Neuronal stem cell (in vitro differentiated cells): Measurements from ENCODE around the gene YPEL1.
"Not testable (repeated sequence)": the region's sequence is repeated elsewhere in the genome, so short reads cannot be mapped to it uniquely, and the experiment has no call there.

Source experiments
- DNase-seq: peaks from one replicate; pipeline ENCODE4 v3.0.0-alpha.2; 2013; ENCODE audit warnings: low spot score
- H2AFZ ChIP-seq: one replicate; pipeline ENCODE4 v1.6.1; 2013; ENCODE audit warnings: mild to moderate bottlenecking, low read length, inconsistent platforms
- H2AK5ac ChIP-seq: 2 replicates; pipeline ENCODE4 v1.6.1; 2013; ENCODE audit warnings: low read depth, mild to moderate bottlenecking, inconsistent platforms, low read length, moderate library complexity, mixed read lengths
- H2BK120ac ChIP-seq: 2 replicates; pipeline ENCODE4 v1.6.1; 2013; ENCODE audit warnings: low read depth, mild to moderate bottlenecking, inconsistent platforms, low read length, moderate library complexity, mixed read lengths
- H2BK12ac ChIP-seq: one replicate; pipeline ENCODE4 v1.6.1; 2013; ENCODE audit warnings: low read length, inconsistent platforms
- H2BK15ac ChIP-seq: 2 replicates; pipeline ENCODE4 v1.6.1; 2013; ENCODE audit warnings: mild to moderate bottlenecking, low read length, inconsistent platforms, mixed read lengths
- H2BK5ac ChIP-seq: one replicate; pipeline ENCODE4 v1.6.1; 2013; ENCODE audit warnings: inconsistent platforms, mild to moderate bottlenecking, low read length, moderate library complexity
- H3K14ac ChIP-seq: one replicate; pipeline ENCODE4 v1.6.1; 2013; ENCODE audit warnings: low read length, inconsistent platforms
- H3K18ac ChIP-seq: 2 replicates; pipeline ENCODE4 v1.6.1; 2013; ENCODE audit warnings: low read length, inconsistent platforms
- H3K23ac ChIP-seq: 2 replicates; pipeline ENCODE4 v1.6.1; 2013; ENCODE audit warnings: low read depth, mild to moderate bottlenecking, mixed read lengths, low read length, inconsistent platforms; ENCODE audit not compliant: poor library complexity
- H3K27ac ChIP-seq: replicated peaks from 3 replicates; pipeline ENCODE4 v1.5.1; 2013; ENCODE audit warnings: low read length, inconsistent platforms
- H3K27me3 ChIP-seq, 3 experiments: 2 replicates each; pipeline ENCODE4 v1.6.1; 2013; ENCODE audit warnings: low read length in 3 of 3, mild to moderate bottlenecking in 2 of 3, inconsistent platforms in 1 of 3, low read depth in 1 of 3, mixed read lengths in 1 of 3, moderate library complexity in 1 of 3; ENCODE audit not compliant: control insufficient read depth in 3 of 3, insufficient read depth in 3 of 3
- H3K36me3 ChIP-seq, 2 donors: replicated peaks in 1 of 2; 2 replicates each; pipeline ENCODE4 v1.6.1; 2013; ENCODE audit warnings: low read length in 2 of 2; ENCODE audit not compliant: control insufficient read depth in 2 of 2, insufficient read depth in 2 of 2
- H3K4ac ChIP-seq: 2 replicates; pipeline ENCODE4 v1.6.1; 2013; ENCODE audit warnings: inconsistent platforms, mild to moderate bottlenecking, low read length, moderate library complexity
- H3K4me1 ChIP-seq, 2 donors: 1 replicate in 1 of 2; 2 replicates in 1 of 2; pipeline ENCODE4 v1.6.1; 2013; ENCODE audit warnings: low read length in 2 of 2, low read depth in 1 of 2; ENCODE audit not compliant: control insufficient read depth in 2 of 2, insufficient read depth in 1 of 2
- H3K4me2 ChIP-seq: one replicate; pipeline ENCODE4 v1.6.1; 2013; ENCODE audit warnings: mild to moderate bottlenecking, low read length, inconsistent platforms; ENCODE audit not compliant: insufficient read depth, poor library complexity, severe bottlenecking
- H3K4me3 ChIP-seq, 2 donors: 2 replicates each; pipeline ENCODE4 v1.5.1; 2013; ENCODE audit warnings: low read length in 2 of 2, mild to moderate bottlenecking in 2 of 2, inconsistent platforms in 1 of 2, moderate library complexity in 1 of 2
- H3K79me1 ChIP-seq: one replicate; pipeline ENCODE4 v1.6.1; 2013; ENCODE audit warnings: low read depth, mild to moderate bottlenecking, inconsistent platforms, low read length, moderate library complexity
- H3K9ac ChIP-seq: one replicate; pipeline ENCODE4 v1.6.1; 2013; ENCODE audit warnings: mild to moderate bottlenecking, low read depth, low read length, inconsistent platforms; ENCODE audit not compliant: poor library complexity
- H3K9me3 ChIP-seq, 2 donors: replicated peaks in 1 of 2; 2 replicates each; pipeline versions ENCODE3 to v1.6.1; 2013; ENCODE audit warnings: low read length in 2 of 2, mild to moderate bottlenecking in 2 of 2, inconsistent platforms in 1 of 2, low read depth in 1 of 2, mixed read lengths in 1 of 2, moderate library complexity in 1 of 2; ENCODE audit not compliant: control insufficient read depth in 2 of 2, insufficient read depth in 1 of 2
- H4K8ac ChIP-seq: one replicate; pipeline ENCODE4 v1.6.1; 2013; ENCODE audit warnings: low read depth, mild to moderate bottlenecking, inconsistent platforms, low read length, moderate library complexity
- H4K91ac ChIP-seq: one replicate; pipeline ENCODE4 v1.6.1; 2013; ENCODE audit warnings: low read length, low read depth, mild to moderate bottlenecking, inconsistent platforms; ENCODE audit not compliant: poor library complexity
- WGBS, 2 donors: extraction: QIAGEN DNeasy Blood & Tissue Kit; methylation state at CpG; one replicate each; pipeline ENCODE4 v1.1.7; 2013; ENCODE audit warnings: missing lambda C conversion rate in 2 of 2, mixed read lengths in 1 of 2; ENCODE audit not compliant: insufficient read length in 2 of 2, insufficient replicate concordance in 1 of 2; ENCODE audit errors: extremely low coverage in 2 of 2; 5-methylcytosine and 5-hydroxymethylcytosine counted together

Gene YPEL1

GRCh38 chr22:21726650-21727049, 8.9 kb downstream of the YPEL1 start:
- Histone ChIP-seq H3K27ac (no peak overlapping the region), H3K36me3 (peaks cover 1 to 47% of the 10 kb centered on the region in 2 donors), H3K4me1 (peaks cover 6 to 7% of the 10 kb centered on the region in 2 donors), H2AK5ac (peak overlapping the region; percentile 87), H3K4me3 (no peak overlapping the region), H3K4ac (no peak overlapping the region), H2BK5ac (peak overlapping the region; percentile 2), H3K14ac (no peak overlapping the region), H3K18ac (peak overlapping the region; percentile 59), H3K9ac (peak overlapping the region; percentile 83), H3K79me1 (peaks cover 13% of the 10 kb centered on the region), H4K8ac (peak overlapping the region; percentile 23), H4K91ac (no peak overlapping the region), H2AFZ (no peak overlapping the region), H2BK15ac (no peak overlapping the region), H3K9me3 (no peaks in the 10 kb centered on the region), H3K4me2 (no peak overlapping the region), H2BK120ac (no peak overlapping the region), H3K27me3 (no peaks in the 10 kb centered on the region), H3K23ac (peak overlapping the region; percentile 83), H2BK12ac (no peak overlapping the region)
- no CpG with 5 or more reads among the region's 5 CpGs for WGBS, 2 donors
- no peak for DNase-seq

- Histone ChIP-seq H3K23ac (peak overlapping the region; percentile 83), H3K4me1 (peaks cover 6 to 7% of the 10 kb centered on the region in 2 donors), H4K91ac (no peak overlapping the region), H2AK5ac (peak overlapping the region; percentile 87), H3K9me3 (no peaks in the 10 kb centered on the region), H2BK12ac (no peak overlapping the region), H2BK5ac (peak overlapping the region; percentile 2), H3K4ac (no peak overlapping the region), H3K14ac (no peak overlapping the region), H3K4me2 (no peak overlapping the region), H3K4me3 (no peak overlapping the region), H2AFZ (no peak overlapping the region), H2BK120ac (no peak overlapping the region), H3K79me1 (peaks cover 13% of the 10 kb centered on the region), H3K18ac (peak overlapping the region; percentile 59), H2BK15ac (no peak overlapping the region), H3K36me3 (peaks cover 1 to 42% of the 10 kb centered on the region in 2 donors), H3K9ac (peak overlapping the region; percentile 83), H3K27me3 (no peaks in the 10 kb centered on the region), H3K27ac (no peak overlapping the region), H4K8ac (peak overlapping the region; percentile 23)
- no CpG with 5 or more reads among the region's 19 CpGs for WGBS, 2 donors
- DNase-seq = no peak
These were observed 9.5 kb downstream of the YPEL1 start for GRCh38 chr22:21725956-21726649.

- H2BK12ac ChIP-seq, DNase-seq, H4K91ac ChIP-seq, H3K4me1 ChIP-seq, H3K9ac ChIP-seq, H2BK5ac ChIP-seq, H3K27ac ChIP-seq, H3K4me3 ChIP-seq, H2BK120ac ChIP-seq, H3K4me2 ChIP-seq, H3K27me3 ChIP-seq, H2BK15ac ChIP-seq, H4K8ac ChIP-seq, H2AK5ac ChIP-seq, H3K4ac ChIP-seq, H3K23ac ChIP-seq, H3K9me3 ChIP-seq, H3K14ac ChIP-seq, H2AFZ ChIP-seq, H3K18ac ChIP-seq: not testable (repeated sequence)
- Histone ChIP-seq H3K36me3 (peaks cover 0 to 27% of the 10 kb centered on the region in 2 donors), H3K79me1 (peaks cover 14% of the 10 kb centered on the region)
- WGBS, 2 donors = no CpG with 5 or more reads among the region's 3 CpGs
These were observed 11.1 kb downstream of the YPEL1 start for GRCh38 chr22:21724496-21724895.

GRCh38 chr22:21721195-21721852, 14.3 kb downstream of the YPEL1 start:
- not testable (repeated sequence) for H3K23ac ChIP-seq, H2BK120ac ChIP-seq, H2BK5ac ChIP-seq, H3K14ac ChIP-seq, H3K4me3 ChIP-seq, H3K27ac ChIP-seq, H3K9ac ChIP-seq, H4K8ac ChIP-seq, H2BK12ac ChIP-seq, H2BK15ac ChIP-seq, H3K79me1 ChIP-seq, H4K91ac ChIP-seq, H3K4me1 ChIP-seq, H2AK5ac ChIP-seq, H2AFZ ChIP-seq, H3K4ac ChIP-seq, H3K9me3 ChIP-seq, H3K4me2 ChIP-seq, DNase-seq, H3K18ac ChIP-seq, H3K27me3 ChIP-seq
- WGBS, 2 donors = no CpG with 5 or more reads among the region's 15 CpGs
- peaks cover 0 to 11% of the 10 kb centered on the region in 2 donors for H3K36me3 ChIP-seq
